Stimulated activated CD8-positive, alpha-beta memory T cell treated with anti-CD3 and anti-CD28 coated beads, Interleukin-7, amount 100 ng/mL, for 24 hours (primary cell): ENCODE results near the gene TANC1.

ENCODE experiments used
- DNase-seq: peaks from one replicate; pipeline ENCODE4 v3.0.0-alpha.2; 2020; ENCODE audit warnings: low read depth

Gene TANC1

DNA sequence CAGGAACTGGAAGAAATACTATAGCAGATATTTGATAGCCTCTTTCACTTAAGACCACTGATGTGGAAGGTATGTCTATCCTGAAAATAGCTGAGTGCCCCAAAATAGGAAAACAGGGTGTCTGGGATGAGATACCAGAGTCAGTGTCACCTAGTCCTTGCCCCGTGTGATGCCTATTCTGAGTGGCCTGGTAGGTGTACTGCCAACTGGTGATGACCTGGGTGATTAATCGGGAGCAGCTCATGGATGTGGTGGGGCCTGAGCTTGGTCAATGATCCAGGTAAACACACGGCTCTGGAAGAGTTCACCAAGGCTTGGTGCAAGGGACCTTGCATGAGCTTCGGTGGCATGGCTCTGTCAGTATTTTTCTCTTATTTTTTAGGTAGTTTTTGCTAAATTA, 95.2 kb downstream of the TANC1 start:
- DNase-seq: no peak

- no peak for DNase-seq
Observed at GRCh38 chr2:159064446-159065301, 96.2 kb downstream of the TANC1 start.

DNA sequence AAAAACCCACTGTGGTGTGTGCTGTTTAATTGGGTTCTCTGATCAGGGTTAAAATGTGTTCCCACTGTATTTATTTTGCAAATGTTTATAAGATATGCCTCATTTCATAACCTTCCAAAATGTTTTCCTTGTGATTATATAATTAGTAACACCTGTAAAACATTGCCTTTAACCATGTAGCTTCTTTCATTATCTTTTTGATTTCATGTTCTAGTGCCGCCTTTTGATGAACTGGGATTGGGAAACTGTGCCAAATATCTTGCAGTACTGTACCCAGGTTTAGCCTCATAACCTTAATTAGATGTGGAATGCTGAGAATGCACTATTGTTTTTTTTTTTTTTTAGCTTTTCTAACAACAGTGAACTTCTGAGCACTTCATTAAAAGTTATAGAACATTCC, 96.9 kb downstream of the TANC1 start:
- no peak for DNase-seq

- DNase-seq: no peak
Observed at GRCh38 chr2:159065891-159066290, 97.5 kb downstream of the TANC1 start.

GRCh38 chr2:159066541-159067156, 98.2 kb downstream of the TANC1 start:
- no peak for DNase-seq

DNA sequence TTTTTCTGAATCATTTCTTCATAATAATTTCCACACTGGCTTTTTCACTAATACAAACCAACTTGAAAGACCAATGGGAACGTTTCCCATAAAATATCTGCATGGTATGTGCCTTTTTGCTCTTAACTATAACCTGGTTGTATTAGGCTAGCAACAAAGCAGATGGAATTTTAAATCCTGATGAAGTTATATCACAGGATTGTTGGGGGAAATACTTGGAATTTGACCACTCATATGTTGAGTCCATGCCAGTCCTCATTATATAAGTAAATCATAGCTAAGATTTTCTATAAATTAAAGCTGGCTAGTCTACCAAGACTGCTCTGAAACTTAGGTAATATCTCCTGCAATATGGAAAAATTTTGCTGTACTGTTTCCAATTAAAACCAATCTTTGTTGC, 99.5 kb downstream of the TANC1 start:
- DNase-seq: no peak

DNA sequence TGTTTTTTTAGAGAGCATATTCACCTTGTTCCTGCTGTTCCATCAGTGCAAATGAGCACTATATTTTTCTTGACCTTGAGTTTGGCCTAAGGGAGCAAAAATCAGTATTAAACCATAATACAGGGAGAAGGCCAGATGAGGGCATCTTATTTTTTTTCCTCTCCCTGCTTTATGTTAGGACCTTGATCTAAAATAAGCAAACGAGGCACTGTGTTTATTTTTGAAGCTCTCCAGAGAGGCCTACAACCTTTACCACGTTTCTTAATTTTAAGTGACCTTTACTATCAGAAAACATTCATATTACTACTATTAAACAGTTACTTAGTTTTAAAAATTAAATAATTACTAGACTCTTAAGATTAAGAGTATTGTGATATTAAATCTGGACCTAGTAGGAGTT, 100.8 kb downstream of the TANC1 start:
- DNase-seq: no peak

GRCh38 chr2:159070235-159070634, 101.8 kb downstream of the TANC1 start:
- no peak for DNase-seq

DNA sequence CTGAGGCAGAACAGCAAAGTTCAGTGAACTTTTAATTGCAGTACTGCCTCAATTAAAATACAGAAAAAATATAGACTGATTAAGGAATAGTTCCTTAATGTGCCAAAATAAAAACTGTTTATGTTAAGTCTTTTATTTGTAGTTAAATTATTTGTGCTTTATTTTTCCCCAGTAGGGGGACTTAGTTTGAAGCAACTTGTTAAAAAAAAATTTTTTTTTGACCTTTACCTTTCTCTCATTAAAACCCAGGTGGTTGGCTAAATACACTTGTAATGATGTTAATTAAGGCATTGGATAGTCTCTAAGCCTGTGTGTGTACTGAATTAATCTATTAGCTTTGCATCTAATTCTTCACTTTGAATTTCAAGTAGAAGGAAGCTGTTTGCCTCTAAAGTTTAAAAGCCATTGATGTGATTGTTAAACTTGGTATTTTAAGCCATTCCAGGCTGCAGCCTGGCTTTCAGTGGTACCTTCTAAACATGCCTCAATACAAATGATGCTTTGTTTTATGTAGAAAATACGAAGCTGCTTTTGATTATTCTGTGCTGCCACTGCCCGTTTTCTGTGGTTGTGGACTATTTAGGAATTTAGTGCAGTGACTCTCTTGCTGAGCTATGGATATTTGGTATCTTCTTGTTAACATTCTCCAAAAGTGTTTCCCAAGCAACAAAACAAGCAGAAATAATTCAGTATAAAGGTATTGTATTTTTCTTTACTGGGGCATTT, 102.9 kb downstream of the TANC1 start:
- no peak for DNase-seq

DNA sequence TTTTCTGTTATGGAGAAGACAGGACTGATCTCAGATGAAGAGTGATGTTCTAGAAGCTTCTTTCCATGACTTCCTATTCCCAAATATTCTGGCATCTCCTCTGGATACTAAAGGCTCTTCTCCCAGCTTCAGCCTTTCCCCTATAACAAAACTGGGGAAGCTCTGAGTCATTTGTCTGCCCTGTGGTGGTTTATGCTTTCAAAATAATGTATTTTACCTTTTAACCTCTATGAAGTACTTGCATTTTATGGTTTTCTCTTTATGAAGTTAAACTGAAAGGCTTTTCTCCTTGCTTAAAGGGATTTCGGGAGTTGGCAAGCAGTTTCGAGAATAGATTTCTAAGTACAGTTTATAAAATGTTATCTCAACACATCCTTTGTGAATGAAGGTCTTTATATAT, 104.4 kb downstream of the TANC1 start:
- DNase-seq: no peak

- DNase-seq: no peak
Observed at GRCh38 chr2:159073256-159073655, 104.8 kb downstream of the TANC1 start.

GRCh38 chr2:159074605-159075004, 106.2 kb downstream of the TANC1 start:
- DNase-seq: no peak

- no peak for DNase-seq
Observed at GRCh38 chr2:159075727-159076126, 107.3 kb downstream of the TANC1 start.

DNA sequence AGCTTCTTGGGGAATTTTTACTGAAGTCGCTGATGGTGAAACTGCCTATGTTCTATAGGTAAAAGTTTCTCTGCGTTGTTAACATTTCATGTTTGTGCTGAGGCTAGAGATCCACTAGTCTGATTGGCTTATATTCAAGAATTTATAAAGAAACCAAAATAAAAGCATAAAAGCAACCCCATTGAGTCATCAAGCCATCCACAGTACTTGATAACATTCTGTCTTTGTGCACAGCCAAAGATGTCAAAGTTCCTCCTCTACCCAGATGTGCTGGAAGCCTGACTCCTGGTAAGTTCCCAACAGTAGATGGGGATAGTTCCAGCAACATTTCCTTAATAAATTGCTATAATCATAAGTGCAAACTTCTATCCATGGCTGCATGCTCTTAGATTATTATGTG, 107.8 kb downstream of the TANC1 start:
- no peak for DNase-seq

DNA sequence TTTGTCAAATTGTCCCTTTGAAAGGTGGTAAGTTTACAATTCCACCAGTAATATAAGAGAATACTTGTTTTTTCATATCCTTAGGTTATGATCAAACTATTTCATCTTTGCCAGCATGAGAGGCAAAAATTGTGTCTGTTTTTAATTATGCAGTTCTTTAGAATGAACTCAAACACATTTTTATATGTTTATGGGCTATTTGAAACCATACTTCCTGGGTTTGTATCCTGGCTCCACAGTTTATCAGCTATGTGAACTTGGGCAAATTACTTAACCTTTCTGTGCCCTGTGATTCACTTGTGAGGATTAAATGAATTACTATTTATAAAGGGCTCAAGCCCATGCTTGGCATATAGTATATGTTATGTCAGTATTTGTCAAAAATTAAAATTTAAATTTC, 109.4 kb downstream of the TANC1 start:
- no peak for DNase-seq

- DNase-seq: no peak
Observed at GRCh38 chr2:159078443-159078842, 110.0 kb downstream of the TANC1 start.

- no peak for DNase-seq
Observed at GRCh38 chr2:159080641-159081040, 112.2 kb downstream of the TANC1 start.

DNA sequence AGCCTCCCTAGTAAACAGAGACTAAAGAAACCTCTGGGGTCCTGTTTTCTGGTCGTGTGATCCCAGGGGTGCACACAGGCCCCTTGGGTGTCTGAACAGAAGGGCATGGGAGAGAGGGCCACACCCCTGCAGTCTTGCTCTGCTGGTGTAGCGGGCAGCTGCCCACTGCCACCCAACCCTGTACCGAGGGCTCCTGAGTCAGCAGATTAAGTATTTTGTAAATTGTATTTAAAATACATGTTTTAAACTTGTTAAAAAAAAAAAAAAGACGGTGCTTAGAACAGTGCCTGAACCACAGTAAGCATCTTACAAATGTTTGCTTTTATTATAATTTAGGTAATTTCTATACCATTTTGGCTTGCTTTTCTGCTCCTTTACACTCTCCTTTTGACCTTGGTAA, 113.7 kb downstream of the TANC1 start:
- no peak for DNase-seq

- DNase-seq: no peak
Observed at GRCh38 chr2:159084384-159085370, 116.2 kb downstream of the TANC1 start.

DNA sequence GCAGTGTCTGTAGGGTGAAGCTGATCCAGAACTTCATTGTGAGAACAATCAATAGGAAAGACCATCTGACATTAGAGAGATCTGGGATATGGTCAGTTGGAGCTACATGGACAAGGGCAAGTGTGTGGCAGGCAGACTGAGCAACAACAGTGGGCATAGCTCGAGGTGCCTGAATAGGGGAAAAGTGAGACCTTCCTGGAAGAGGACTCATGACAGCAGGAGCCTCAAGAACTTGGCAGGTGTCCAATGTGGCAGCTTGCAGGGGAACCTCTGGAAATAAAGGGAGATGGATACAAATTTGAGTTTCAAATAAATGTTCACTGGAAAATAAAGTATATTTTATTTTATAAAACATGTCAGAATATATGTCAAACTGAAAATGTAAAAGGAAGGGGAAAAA, 117.9 kb downstream of the TANC1 start:
- DNase-seq: no peak

DNA sequence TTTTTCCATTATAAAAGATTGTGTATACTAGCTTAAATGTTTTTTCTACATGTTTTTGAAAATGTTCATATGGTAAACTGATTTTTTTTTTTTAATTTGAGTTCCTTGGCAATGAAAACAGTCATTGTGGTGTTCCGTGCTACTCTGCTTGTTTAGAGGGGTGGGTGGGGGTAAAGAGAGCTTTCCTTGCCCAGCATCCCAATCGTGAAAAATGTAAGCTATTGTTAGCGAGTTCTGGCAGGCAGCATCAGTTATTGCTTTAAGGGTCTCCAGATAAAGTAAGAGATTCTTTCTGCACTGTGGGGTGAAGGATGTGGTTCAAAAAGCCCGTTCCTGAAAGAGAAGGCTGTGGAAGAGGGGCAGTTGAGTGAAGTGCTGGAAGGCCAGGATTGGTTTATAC, 118.4 kb downstream of the TANC1 start:
- DNase-seq: no peak

DNA sequence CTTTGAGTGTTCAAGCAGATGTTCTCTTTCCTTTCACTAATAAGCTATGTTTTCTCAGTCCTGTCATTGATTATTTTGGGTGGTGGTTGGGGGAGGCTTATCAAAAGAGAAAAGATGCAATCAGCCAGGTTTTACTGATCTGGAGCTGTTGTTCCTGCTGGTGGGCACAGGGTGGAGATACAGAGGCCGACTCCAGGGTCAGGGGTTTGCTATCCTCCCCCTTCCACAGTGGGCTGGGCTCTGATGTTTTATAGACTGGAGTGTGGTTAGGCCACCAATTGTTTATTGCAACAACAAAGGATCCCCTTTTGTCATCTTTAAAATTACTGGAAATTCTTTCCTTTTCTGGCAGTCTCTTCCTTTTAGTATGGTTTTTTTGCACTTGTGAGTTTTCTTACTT, 120.5 kb downstream of the TANC1 start:
- no peak for DNase-seq
